CD4-positive, alpha-beta T cell treated with Interleukin-17A for 4 hours (primary cell): ENCODE results near the gene KRTAP10-12.
"Not testable (repeated sequence)": the region's sequence is repeated elsewhere in the genome, so short reads cannot be mapped to it uniquely, and the experiment has no call there.

Experiments used
- DNase-seq: peaks from one replicate; pipeline ENCODE4 v3.0.0-alpha.2; 2020; ENCODE audit warnings: mixed read lengths

Gene KRTAP10-12, protein sequence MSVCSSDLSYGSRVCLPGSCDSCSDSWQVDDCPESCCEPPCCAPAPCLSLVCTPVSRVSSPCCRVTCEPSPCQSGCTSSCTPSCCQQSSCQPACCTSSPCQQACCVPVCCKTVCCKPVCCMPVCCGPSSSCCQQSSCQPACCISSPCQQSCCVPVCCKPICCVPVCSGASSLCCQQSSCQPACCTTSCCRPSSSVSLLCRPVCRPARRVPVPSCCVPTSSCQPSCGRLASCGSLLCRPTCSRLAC

DNA sequence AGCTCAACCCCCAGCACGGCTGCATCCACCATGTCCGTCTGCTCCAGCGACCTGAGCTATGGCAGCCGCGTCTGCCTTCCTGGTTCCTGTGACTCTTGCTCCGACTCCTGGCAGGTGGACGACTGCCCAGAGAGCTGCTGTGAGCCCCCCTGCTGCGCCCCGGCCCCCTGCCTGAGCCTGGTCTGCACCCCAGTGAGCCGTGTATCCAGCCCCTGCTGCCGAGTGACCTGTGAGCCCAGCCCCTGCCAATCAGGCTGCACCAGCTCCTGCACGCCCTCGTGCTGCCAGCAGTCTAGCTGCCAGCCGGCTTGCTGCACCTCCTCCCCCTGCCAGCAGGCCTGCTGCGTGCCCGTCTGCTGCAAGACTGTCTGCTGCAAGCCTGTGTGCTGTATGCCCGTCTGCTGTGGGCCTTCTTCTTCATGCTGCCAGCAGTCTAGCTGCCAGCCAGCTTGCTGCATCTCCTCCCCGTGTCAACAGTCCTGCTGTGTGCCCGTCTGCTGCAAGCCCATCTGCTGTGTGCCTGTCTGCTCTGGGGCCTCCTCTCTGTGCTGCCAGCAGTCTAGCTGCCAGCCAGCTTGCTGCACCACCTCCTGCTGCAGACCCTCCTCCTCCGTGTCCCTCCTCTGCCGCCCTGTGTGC is at the start of gene KRTAP10-12:
TSS of gene KRTAP10-12 (plus strand) at position 1 of the 639 bp plus-strand sequence. CDS start at position 31, 30 bp downstream.
- DNase-seq, result not testable (repeated sequence)

- DNase-seq, result no peak
Measured at GRCh38 chr21:44647222-44647552, 49.8 kb upstream of the KRTAP10-12 start.

DNA sequence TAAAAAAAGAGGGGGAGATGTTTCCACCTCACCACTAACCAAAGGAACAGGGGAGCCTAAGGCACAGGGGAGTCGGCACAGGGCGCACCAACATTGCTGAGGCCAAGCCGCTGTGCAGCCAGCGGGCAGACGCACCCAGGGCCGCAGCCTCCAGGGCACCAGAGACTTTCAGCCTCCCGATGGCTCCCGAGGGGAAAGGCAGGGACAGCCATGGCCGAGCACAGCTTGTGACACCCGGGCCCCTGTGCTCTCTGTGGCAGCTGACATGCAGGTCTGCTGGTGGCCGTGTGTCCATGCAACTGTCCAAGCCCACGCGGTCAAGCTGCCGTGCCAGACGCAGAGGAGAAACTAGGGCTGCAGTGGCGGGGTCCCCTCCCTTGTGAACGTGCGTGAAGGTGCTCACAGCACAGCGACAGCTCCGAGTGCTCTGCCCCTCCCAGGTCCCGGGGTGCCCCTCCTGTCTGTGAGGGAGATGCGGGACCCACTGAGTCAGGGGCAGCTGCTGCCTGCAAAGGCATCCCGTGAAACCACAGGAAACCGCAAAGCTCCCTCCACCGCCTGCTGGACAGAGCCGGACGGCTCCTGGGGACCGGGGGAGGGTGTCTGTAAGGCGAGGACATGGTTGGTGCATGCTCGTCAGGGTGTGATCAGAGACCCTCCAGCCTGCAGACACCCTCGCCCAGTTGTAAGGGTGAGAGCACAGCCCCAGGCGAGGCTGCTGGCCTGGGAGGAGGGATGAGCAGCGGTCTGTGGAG is 48.2 kb upstream of the KRTAP10-12 start:
- DNase-seq, result no peak

DNA sequence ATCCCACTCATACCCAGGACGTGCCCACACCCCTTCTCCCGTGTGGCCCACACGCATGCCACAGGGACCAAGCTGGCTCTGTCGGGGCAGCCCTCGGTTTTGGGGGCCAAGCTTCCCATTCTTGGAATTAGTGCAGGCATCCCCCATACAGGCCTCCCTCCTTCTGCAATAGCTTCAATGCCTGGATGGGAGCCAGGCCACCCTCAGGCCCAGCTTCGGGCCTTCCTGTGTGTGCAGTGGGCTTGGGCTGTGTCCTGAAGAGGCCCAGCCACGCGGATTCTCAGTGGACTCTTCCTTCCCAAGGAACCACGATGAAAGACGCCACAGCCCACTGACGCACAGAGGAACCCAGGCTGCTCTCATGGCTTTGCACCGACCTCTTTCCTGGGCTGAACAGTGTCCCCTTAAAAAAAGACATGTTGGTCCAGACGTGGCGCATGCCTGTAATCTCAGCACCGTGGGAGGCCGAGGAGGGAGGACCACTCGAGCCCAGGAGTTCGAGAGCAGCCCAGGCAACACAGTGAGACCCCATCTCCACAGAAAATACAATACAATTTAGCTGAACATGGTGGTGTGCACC is 47.4 kb upstream of the KRTAP10-12 start:
- no peak for DNase-seq

DNA sequence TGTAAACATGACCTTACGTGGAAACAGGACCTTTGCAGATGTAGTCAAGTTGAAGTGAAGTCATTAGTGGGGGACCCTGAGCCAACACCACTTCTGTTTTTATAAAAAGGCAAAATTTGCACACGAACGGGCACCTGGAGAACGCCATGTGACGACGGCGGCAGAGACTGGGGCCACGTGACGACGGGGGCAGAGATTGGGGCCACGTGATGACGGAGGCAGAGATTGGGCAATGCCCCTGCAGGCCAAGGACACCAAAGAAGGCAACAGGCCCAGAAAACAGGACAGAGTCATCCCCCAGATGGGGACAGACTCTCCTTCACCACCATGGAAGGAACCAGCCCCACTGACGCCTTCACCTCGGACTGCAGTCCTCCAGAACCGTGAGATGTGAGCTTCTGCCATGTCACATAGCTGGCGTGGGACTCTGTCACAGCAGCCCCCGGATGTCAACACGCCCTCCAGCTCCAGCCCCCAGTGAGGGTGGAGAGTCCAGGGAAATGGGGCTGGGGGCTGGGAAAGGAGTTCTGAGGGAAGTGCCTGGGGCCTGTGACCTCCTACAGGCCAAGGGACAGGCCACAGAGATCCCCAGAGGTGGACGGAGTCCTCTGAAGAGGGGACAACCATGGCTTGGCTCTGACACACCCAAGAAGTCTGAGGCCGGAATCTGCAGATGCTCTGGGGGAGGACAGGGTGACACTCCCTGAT is 46.6 kb upstream of the KRTAP10-12 start:
- DNase-seq, result no peak

DNA sequence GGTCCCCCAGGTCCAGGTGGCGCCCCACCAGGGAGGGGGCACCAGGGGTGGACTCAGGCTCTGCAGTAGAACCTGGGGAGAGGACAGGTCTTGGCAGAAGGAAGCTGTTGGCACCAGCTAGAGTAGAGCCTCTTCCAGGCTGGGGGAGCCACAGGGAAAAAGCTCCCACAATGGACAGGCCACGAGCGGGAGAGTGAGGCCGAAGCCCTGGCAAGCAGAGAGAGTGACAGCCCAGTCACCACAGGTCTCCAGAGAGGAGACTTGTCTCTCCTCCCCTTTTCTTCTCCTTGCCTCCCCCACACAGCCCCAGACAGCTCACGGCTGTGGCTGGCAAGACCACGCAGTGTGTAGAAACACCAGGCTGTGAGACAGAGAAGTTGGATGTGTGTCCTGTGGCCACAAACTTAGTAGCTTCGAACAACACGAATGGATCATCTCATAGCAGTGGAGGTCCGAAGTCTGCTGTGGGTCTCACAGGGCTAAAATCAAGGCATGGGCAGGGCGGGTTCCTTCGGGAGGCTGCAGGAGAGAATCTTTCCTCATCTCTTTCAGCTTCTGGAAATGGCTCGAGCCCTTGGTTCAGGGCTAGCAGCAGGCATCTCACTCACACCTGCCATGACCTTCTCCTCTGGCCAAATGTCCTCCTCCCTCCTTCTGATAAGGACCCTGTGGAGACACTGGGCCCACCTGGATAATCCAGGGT is 45.8 kb upstream of the KRTAP10-12 start:
- no peak for DNase-seq

DNA sequence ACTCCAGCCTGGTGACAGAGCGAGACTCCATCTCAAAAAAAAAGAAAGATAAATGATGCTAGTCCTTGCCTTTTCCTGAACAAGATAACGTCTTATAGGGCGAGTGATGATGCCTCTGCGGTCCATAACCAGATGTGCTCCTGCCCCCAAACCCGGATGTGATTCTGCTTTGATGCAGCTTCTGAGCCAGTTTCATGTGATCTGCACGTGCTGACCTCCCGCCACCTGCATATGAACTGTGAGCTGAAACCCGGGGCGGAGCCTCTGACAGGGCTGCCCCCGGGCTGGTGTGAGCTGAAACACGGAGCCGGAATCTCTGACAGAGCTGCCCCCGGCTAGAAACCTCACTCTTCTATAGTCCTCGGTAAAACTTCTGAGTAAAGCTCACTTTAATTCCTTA is 43.8 kb upstream of the KRTAP10-12 start:
- DNase-seq, result no peak

DNA sequence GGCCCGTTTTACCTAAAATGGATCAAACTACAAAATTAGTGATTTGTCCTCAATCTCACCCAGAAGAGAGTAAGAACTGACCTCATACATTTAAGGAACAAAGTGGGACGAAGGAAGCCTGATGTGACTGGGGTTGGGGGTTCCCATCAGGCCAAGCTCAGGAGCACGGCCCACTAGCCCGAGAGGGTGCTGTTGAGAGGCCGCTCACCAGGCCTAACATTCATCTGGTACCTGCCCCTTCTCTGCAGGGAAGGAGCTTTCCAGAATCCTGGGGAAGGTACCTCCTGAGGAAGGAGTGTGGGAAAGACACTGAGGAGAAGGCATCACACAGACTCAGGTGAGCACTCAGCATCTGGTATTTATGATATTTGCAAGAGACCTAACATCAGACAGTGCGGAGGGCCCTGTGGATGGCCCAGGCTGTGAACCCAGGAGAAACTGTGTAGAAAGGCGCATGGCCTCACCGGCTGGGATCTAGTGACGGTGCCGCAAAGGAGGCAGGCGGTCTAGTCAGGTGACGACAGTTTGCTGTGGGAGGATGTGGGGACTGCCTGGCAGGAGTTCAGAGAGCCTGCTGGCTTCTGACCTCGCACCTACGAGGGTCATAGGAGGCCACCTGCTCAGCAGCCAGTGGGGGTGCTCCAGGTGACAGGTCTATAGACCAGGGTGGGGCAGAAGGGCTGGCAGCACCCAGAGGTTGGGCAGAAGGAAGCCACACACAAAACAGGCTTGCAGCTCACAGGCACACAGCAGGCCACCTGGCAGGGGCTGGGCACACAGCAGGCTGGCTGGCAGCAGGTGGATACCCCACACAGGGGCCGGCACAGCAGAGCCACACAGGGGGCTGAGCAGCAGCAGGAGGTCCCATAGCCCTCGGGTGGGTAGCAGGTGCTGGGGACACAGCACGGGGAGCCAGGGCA is 43.1 kb upstream of the KRTAP10-12 start:
- peak; percentile 68 for DNase-seq

GRCh38 chr21:44654576-44655175 is 42.3 kb upstream of the KRTAP10-12 start, which contains the start of gene KRTAP12-4:
KRTAP12-4 (minus strand) TSS chr21:44654659; CDS start chr21:44654614, 45 bp downstream.
- DNase-seq, result no peak

- DNase-seq, result no peak
Measured at GRCh38 chr21:44656868-44657267, 40.1 kb upstream of the KRTAP10-12 start.

DNA sequence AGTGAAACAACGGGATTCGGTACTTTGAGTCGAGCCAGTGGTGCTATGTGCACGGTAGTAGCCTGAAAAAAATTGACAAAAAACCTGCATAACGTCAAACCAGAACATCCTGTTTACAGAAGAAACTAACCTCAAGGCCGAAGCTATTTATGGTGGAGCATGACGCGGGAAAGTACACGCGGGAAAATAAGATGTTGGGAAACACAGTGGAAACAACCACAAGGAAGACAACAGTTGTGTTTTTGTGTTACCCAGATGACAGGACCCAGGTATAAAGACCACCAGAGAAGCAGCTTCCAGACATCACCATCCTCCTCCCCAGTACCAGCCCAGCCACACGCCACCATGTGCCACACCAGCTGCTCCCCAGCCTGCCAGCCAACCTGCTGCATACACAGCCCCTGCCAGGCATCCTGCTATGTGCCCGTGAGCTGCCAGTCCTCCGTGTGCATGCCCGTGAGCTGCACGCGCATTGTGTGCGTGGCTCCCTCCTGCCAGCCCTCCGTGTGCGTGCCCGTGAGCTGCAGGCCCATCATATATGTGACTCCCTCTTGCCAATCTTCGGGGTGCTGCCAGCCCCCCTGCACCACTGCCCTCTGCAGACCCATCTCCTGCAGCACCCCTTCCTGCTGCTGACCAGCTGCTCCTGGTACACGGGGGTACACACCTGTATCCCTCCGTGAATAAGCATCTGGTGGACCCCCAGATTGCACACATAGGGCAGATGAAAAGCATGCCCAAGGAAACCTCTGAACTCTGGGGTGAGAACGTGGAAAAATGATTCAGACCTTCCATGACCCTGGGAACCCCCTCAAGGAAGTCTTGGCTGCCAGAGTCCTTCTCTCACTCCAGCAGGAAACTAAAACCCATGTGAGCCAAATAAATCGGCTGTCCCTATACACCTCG is 39.1 kb upstream of the KRTAP10-12 start, which contains the start of gene KRTAP12-3:
TSS of gene KRTAP12-3 (plus strand) at position 298 of the 906 bp plus-strand sequence. CDS start at position 346, 48 bp downstream.
- DNase-seq, result peak; percentile 61

DNA sequence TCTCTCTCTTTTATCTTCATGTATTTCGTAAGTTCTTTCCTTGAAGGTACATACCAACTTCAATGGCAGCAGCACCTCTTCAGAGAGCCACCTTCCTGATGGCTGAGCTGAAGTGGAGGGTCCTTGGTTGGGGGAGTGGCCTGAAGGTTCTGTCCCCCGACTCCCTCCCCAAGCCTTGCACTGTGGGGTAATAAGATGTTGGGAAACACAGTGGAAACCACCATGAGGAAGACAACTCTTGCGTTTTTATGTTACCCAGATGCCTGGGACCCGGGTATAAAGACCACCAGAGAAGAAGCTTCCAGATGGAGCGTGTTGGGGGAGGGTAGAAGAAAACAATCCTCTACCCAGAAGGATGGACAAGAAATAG is 38.4 kb upstream of the KRTAP10-12 start:
- DNase-seq, result no peak

DNA sequence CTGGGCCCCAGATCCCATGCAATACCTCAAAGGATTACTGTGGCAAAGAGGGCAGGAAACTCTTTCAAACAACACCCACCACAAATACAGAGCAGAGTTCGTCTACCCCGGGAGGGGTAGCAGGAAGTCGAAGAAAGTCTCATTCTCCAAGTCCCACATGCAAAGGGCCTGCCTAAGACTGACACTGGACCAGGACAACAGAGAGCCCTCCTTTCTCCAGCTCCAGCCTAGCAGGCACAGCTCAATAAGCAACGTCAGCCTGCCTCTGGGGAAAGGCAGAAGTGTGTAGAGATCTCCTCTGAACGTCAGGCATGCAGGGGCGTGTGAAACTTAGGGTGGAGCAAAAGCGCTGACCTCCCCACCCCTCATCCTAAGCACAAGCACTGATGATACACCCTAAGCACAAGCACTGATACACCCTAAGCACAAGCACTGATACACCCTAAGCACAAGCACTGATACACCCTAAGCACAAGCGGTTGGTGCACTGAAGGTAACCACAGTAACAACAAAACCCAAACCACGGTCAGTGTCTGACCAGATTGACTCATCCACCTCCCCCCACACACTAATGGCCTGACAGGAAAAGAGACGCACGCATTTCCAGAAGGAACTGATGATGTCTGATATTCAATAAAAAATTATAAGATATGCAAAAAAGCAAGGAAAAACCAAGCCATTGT is 37.9 kb upstream of the KRTAP10-12 start:
- DNase-seq, result peak; percentile 40

GRCh38 chr21:44661567-44661966 is 35.4 kb upstream of the KRTAP10-12 start:
- DNase-seq, result not testable (repeated sequence)

DNA sequence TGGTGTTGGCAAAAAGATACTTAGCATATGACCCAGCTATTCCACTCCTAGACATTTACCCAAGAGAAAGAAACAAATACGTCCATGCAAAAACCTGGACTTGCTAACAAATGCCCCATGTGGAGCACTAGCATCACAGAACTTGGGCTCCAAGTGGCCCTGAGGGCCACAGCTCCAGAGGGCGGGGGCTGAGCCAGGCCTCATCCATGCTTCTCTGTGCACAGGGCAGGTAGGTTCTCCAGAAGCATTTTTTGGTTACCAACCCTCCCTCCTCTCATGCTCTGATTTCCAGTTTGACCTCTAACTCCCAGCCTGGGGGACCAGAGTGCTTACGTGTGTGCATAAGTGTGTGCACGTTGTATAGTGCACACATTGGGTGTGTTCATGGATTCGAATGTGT is 32.3 kb upstream of the KRTAP10-12 start:
- DNase-seq, result no peak

DNA sequence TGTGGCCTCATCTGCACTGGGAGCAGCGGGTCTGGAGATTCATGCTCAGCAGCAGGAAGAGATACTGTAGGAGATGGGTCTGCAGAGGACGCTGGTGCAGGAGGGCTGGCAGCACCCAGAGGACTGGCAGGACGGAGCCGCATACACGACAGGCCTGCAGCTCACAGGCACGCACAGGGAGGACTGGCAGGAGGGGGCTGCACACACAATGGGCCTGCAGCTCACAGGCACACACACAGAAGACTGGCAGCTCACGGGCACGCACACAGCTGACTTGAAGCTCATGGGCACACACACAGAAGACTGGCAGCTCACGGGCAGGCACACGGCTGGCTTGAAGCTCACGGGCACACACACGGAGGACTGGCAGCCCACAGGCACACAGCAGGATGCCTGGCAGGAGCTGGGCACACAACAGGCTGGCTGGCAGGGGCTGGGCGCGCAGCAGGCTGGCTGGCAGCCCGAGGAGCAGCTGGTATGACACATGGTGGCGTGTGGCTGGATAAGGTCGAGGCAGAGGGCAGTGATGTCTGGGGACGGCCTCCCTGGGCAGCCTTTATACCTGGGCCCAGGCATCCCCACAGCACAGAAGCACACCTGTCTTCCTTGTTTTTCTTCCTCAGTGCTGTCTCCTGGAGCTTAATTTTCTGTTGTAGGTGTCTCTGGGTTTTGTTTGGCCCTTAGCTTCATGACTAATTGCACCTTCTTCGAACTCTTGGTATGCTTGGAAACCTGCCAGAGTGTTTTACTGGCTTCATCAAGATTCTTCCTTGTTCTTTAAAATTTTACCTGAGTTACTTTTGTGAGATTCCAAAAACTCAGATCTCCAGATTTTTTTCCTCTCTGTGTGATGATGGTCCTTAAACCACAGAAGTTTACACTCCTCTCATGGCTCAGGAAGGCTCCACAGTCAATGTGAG is 30.3 kb upstream of the KRTAP10-12 start, which contains the start of gene KRTAP12-2:
TSS of gene KRTAP12-2 (minus strand) at position 527 of the 920 bp plus-strand sequence. CDS start at position 486, 41 bp downstream.
- no peak for DNase-seq

DNA sequence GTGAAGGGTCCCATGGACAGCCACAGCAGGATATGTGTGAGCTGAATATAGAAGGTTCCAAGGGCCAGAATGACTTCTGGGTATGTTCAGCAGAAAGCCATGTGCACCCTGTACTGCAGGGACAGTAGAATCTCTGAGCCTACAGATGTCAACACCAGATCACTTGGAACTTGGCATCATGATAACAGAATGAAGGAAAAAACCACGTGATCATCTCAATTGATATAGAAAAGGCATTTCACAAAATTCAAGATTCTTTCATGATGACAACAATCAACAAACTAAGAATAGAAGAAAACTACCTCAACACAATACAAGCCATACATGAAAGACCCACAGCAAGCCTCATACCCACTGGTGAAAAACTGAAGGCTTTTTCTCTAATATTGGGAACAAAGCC is 29.4 kb upstream of the KRTAP10-12 start:
- DNase-seq, result no peak
